PC-9 (cell line): Measurements from ENCODE around the gene GGTLC2. TPM values are rescaled to one million over a fixed set of nuclear protein-coding genes. Genes with fewer than 3 reads are reported as not detected.

Source experiments
- BruUV-seq: library from RNA; stranded (reverse); fragments of 400-500 nt; replicated peaks from 2 replicates; lab custom pipeline; 2021; lab: Mats Ljungman, UMichigan
- CTCF ChIA-PET: fragments of 300-600 bp; sonication (Branson Sonifier 250); formaldehyde crosslinking; loops from one replicate; lab custom pipeline; 2022; ENCODE audit warnings: antibody characterized with exemption; lab: Charles Lee
- POLR2A ChIA-PET: fragments of 300-600 bp; sonication (Branson Sonifier 250); formaldehyde crosslinking; loops from one replicate; lab custom pipeline; 2022; ENCODE audit warnings: antibody characterized with exemption; ENCODE audit not compliant: unreplicated experiment; lab: Charles Lee
- DNase-seq, 2 experiments: peaks; one replicate each; pipeline versions ENCODE4 v3.0.0 to v3.0.0-alpha.2; 2015 to 2022; ENCODE audit warnings: mixed read lengths in 1 of 2
- H2AFZ ChIP-seq: fragments of 200-600 bp; sonication (generic); 2 replicates; pipeline ENCODE4 v1.8.1; 2017; ENCODE audit warnings: antibody characterized with exemption
- H3F3A ChIP-seq: fragments of 200-600 bp; sonication (generic); 2 replicates; pipeline ENCODE4 v1.8.1; 2017; ENCODE audit warnings: antibody characterized with exemption, mild to moderate bottlenecking, low read depth; ENCODE audit not compliant: insufficient read depth
- H3K27ac ChIP-seq: fragments of 200-600 bp; sonication (generic); 2 replicates; pipeline ENCODE4 v1.6.1; 2016; ENCODE audit warnings: mixed run types
- H3K27me3 ChIP-seq: fragments of 200-600 bp; sonication (generic); 2 replicates; pipeline ENCODE4 v1.6.1; 2016; ENCODE audit warnings: low read depth, mixed run types; ENCODE audit not compliant: insufficient read depth
- H3K36me3 ChIP-seq: fragments of 200-600 bp; sonication (generic); 2 replicates; pipeline ENCODE4 v1.6.1; 2016; ENCODE audit warnings: low read depth, mixed run types
- H3K4me1 ChIP-seq: fragments of 200-600 bp; sonication (generic); replicated peaks from 2 replicates; pipeline ENCODE4 v1.6.1; 2016; ENCODE audit warnings: mixed run types; ENCODE audit not compliant: insufficient read depth
- H3K4me2 ChIP-seq: fragments of 200-600 bp; sonication (generic); 2 replicates; pipeline ENCODE4 v1.6.1; 2017; ENCODE audit warnings: mixed run types
- H3K4me3 ChIP-seq: fragments of 200-600 bp; sonication (generic); 2 replicates; pipeline ENCODE4 v1.6.1; 2016; ENCODE audit warnings: mixed run types
- H3K79me2 ChIP-seq: fragments of 200-600 bp; sonication (generic); 2 replicates; pipeline ENCODE4 v1.6.1; 2017; ENCODE audit warnings: low read depth, mixed run types
- H3K9me2 ChIP-seq: fragments of 200-600 bp; sonication (generic); 2 replicates; pipeline ENCODE4 v1.8.1; 2017; ENCODE audit warnings: mild to moderate bottlenecking; ENCODE audit not compliant: insufficient read depth
- H3K9me3 ChIP-seq: fragments of 200-600 bp; sonication (generic); 2 replicates; pipeline ENCODE4 v1.8.1; 2016; ENCODE audit warnings: low read depth; ENCODE audit not compliant: insufficient read depth
- H4K20me1 ChIP-seq: fragments of 200-600 bp; sonication (generic); 2 replicates; pipeline ENCODE4 v1.8.1; 2017; ENCODE audit not compliant: insufficient read depth
- EZH2 ChIP-seq: fragments of 200-600 bp; sonication (generic); IDR thresholded peaks from 2 replicates; pipeline ENCODE4 v1.8.0; 2017; ENCODE audit warnings: antibody characterized with exemption, low read depth
- intact Hi-C: fragments of 100-400 bp; cut with micrococcal nuclease; formaldehyde crosslinking; loops from one replicate; pipeline ENCODE4 v1.10.0; 2022; ENCODE audit not compliant: unreplicated experiment
- total RNA-seq: library from RNA; stranded (reverse); gene quantifications from 2 replicates; pipeline ENCODE4 v1.2.3, GENCODE V29; 2021
- TF ChIP-seq, protein P1 (sequence below): fragments of 200-600 bp; sonication (generic); conservative IDR thresholded peaks from 2 replicates; pipeline ENCODE4 v1.6.1; 2017; ENCODE audit warnings: mixed run types, antibody characterized with exemption, mild to moderate bottlenecking, moderate library complexity

GGTLC2 gene
- total RNA-seq, 1 experiment from 2014 or later = not detected

DNA sequence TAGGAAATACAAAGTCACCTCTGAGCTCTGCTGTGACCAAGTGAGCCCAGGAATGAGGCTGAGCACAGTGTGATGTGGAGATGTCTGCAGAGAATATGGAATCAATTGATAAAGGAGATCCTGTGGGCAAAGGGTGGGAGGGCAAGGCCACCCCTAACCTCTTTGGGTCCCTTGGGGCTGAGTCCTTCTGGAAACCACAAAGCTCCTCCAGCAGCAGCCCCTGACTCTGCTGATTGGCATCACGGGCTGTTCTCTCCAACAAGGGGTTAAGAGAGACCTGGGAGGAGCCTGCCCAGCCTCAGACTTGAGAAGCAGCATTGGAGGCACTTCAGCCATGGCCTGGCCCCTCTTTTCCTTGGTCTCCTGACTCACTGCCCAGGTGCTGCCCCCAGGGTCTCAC, 49.7 kb downstream of the GGTLC2 start:
- ChIA-PET POLR2A (no interaction called here), CTCF (interaction anchor here (0.6 kb wide), 1 partner anchor 388 kb away, joined by 5 read pairs; no protein-coding TSS in a partner anchor)
- H2AFZ ChIP-seq = no peak overlapping the region
- no peaks in the 10 kb centered on the region for H3K9me2 ChIP-seq
- H3K27ac ChIP-seq = no peak overlapping the region
- H3K4me2 ChIP-seq = no peak overlapping the region
- H3K4me3 ChIP-seq = no peak overlapping the region
- peaks cover 3% of the 10 kb centered on the region; the same call in 1 of the 2 replicates for H3K4me1 ChIP-seq
- H3K27me3 ChIP-seq = no peaks in the 10 kb centered on the region
- no peaks in the 10 kb centered on the region for H3K36me3 ChIP-seq
- DNase-seq = no peak
- no TSS peak for BruUV-seq
- no peaks in the 10 kb centered on the region for H3K79me2 ChIP-seq
- intact Hi-C loops = no loop called here
- no peaks in the 10 kb centered on the region for H4K20me1 ChIP-seq
- no peaks in the 10 kb centered on the region for H3F3A ChIP-seq
- no peaks in the 10 kb centered on the region for H3K9me3 ChIP-seq
- TF ChIP-seq, protein P1, sequence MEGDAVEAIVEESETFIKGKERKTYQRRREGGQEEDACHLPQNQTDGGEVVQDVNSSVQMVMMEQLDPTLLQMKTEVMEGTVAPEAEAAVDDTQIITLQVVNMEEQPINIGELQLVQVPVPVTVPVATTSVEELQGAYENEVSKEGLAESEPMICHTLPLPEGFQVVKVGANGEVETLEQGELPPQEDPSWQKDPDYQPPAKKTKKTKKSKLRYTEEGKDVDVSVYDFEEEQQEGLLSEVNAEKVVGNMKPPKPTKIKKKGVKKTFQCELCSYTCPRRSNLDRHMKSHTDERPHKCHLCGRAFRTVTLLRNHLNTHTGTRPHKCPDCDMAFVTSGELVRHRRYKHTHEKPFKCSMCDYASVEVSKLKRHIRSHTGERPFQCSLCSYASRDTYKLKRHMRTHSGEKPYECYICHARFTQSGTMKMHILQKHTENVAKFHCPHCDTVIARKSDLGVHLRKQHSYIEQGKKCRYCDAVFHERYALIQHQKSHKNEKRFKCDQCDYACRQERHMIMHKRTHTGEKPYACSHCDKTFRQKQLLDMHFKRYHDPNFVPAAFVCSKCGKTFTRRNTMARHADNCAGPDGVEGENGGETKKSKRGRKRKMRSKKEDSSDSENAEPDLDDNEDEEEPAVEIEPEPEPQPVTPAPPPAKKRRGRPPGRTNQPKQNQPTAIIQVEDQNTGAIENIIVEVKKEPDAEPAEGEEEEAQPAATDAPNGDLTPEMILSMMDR = no peak
- TF ChIP-seq EZH2 = no peak

DNA sequence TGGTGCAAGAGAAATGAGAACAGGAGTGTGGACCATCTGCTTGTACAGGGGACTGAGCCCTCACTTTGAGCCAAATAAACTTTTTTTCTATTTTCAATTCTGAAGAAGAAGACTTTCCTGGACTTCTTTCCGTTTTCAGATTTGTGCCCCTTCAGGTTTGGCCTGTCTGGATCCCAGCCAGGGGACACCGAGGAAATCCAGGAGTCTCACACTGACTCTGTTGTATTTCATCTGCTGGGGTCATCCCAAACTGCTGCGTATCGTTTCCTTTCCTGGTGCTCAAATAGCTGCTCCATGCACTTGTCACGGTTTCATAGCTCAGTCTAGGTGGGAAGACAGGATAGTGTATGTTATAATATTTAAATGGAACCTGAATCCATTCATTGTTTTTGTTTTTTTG, 51.7 kb downstream of the GGTLC2 start:
- intact Hi-C loops = no loop called here
- no TSS peak for BruUV-seq
- no peaks in the 10 kb centered on the region for H3K9me3 ChIP-seq
- H3K36me3 ChIP-seq = no peaks in the 10 kb centered on the region
- H3F3A ChIP-seq = no peaks in the 10 kb centered on the region
- ChIA-PET POLR2A (no interaction called here), CTCF (no interaction called here)
- no peak for DNase-seq
- TF ChIP-seq, protein P1 = no peak
- no peak for TF ChIP-seq EZH2
- no peaks in the 10 kb centered on the region for H3K79me2 ChIP-seq
- no peaks in the 10 kb centered on the region for H3K27me3 ChIP-seq
- H3K27ac ChIP-seq = no peak overlapping the region
- no peak overlapping the region for H3K4me3 ChIP-seq
- H4K20me1 ChIP-seq = no peaks in the 10 kb centered on the region
- H3K9me2 ChIP-seq = no peaks in the 10 kb centered on the region
- H3K4me2 ChIP-seq = no peak overlapping the region
- H3K4me1 ChIP-seq = peaks cover 3% of the 10 kb centered on the region; the same call in 1 of the 2 replicates
- no peak overlapping the region for H2AFZ ChIP-seq

Other genes starting within 250 kb of the GGTLC2 start
- 1.7 and 1.8 TPM in 2 replicates for gene ZNF280B, start 135.9 kb upstream of the GGTLC2 start, total RNA-seq
- gene ZNF280A, start 124.3 kb upstream of the GGTLC2 start, total RNA-seq = not detected in 2 replicates
- gene PRAME, start 85.3 kb upstream of the GGTLC2 start, total RNA-seq = not detected in 2 replicates
- gene IGLL5, start 243.2 kb downstream of the GGTLC2 start, total RNA-seq = not detected in 2 replicates